NK-92 treated with Interleukin-12 subunit alpha and Interleukin-12 subunit beta, amount 100 ng/mL, for 24 hours (cell line): ENCODE measurements around the gene ADARB2.

ENCODE experiments used
- DNase-seq: peaks from one replicate; lab custom pipeline; 2025; lab: John Stamatoyannopoulos, UW

ADARB2 gene

GRCh38 chr10:1612908-1613307, 124.4 kb downstream of the ADARB2 start:
- DNase-seq: no peak

DNA sequence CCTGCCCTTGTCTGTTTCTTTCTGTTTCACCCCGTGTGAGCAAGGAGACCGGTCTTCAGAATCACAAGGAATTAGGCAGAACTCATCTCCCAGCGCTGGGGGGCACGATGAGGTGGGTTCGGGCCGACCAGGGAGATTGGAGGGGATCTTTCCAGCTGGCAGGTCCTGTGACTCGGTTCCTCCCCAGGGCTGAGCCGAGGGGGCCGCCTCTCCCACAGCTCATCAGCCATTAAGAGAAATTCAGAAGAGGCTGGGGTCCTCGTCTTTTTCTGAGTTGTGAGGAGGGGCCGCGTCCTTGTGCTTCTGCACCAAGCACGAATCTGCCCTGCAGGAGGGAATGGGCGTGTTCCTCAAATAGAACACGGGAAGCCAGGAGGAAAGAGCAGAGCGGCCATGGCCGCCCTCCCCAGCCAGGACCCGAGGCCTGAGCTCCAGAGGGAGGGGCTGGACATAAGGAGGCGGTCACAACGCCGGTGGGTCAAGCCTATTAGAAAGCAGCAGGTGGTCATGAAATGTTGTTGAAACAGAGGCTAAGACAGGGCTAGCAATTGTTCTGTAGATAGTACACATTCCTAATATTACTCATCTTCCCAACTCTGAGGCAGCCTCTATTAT, 125.3 kb downstream of the ADARB2 start:
- no peak for DNase-seq

- DNase-seq: no peak
These were observed 126.1 kb downstream of the ADARB2 start for GRCh38 chr10:1610986-1611770.

- no peak for DNase-seq
These were observed 127.7 kb downstream of the ADARB2 start for GRCh38 chr10:1609648-1609970.

- DNase-seq: no peak
These were observed 128.3 kb downstream of the ADARB2 start for GRCh38 chr10:1608851-1609647.

DNA sequence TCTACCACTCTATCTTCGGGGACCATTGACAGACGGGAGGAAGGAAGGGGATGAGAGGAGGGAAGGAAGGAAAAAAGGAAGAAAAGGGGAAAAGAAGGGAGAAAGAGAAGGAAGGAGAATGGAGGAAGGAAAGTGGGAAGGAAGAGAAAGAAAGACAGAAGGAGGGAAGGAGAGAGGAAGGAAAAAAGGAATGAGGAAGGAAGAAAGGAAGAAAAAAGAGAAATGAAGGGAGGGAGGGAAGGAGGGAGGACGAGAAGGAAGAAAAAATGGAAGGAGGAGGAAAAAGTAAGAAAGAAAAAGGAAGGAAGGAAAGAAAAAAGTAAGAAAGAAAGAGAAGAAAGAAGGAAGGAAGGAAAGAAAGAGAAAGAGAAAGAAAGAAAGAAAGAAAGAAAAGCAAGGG, 128.9 kb downstream of the ADARB2 start:
- no peak for DNase-seq

GRCh38 chr10:1607466-1607865, 129.9 kb downstream of the ADARB2 start:
- DNase-seq: no peak

GRCh38 chr10:1605999-1606940, 131.1 kb downstream of the ADARB2 start:
- no peak for DNase-seq

DNA sequence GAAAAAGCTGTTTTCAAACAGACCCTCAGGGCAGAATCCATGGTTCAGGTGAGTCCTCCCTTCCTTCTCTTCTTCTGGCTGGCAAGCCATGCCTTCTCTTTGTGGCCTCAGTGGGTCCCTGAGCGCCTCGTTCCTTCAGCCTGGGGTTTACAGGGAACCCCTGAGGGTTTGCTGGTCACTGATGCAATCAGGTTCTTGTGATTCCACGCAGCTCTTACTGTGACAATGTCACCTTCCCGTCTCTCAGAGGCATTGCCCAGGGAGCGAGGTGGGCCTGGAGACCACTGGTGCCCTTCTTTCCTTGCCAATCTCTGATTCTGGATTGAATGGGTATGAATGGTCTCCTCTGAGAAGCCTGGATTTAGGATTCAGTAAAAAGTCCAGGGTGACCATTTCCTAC, 132.2 kb downstream of the ADARB2 start:
- no peak for DNase-seq

GRCh38 chr10:1604246-1604645, 133.1 kb downstream of the ADARB2 start:
- no peak for DNase-seq

DNA sequence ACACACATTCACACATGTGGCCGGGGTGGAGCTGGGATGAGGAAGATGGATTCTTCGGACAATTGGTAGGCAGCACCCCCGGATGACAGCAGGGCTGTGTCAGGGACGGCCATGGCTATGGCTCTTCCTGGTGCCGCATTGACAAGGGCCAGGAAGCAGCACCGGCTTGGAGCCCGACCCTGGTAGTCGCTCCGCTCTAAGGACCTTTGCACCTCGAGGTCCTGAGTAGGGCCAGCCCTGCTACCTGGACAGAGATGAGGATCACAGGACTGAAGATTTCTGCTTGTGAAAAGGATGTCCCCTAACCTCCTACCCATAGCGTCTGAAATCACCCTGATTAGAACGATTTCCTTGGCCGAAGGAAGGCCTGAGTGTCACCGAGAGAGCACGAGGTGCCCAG, 134.1 kb downstream of the ADARB2 start:
- no peak for DNase-seq

- DNase-seq: no peak
These were observed 135.3 kb downstream of the ADARB2 start for GRCh38 chr10:1602037-1602484.

GRCh38 chr10:1601406-1601805, 135.9 kb downstream of the ADARB2 start:
- no peak for DNase-seq

GRCh38 chr10:1600861-1601260, 136.5 kb downstream of the ADARB2 start:
- DNase-seq: no peak

- DNase-seq: no peak
These were observed 138.8 kb downstream of the ADARB2 start for GRCh38 chr10:1598393-1599153.

GRCh38 chr10:1597370-1598146, 139.8 kb downstream of the ADARB2 start:
- no peak for DNase-seq

DNA sequence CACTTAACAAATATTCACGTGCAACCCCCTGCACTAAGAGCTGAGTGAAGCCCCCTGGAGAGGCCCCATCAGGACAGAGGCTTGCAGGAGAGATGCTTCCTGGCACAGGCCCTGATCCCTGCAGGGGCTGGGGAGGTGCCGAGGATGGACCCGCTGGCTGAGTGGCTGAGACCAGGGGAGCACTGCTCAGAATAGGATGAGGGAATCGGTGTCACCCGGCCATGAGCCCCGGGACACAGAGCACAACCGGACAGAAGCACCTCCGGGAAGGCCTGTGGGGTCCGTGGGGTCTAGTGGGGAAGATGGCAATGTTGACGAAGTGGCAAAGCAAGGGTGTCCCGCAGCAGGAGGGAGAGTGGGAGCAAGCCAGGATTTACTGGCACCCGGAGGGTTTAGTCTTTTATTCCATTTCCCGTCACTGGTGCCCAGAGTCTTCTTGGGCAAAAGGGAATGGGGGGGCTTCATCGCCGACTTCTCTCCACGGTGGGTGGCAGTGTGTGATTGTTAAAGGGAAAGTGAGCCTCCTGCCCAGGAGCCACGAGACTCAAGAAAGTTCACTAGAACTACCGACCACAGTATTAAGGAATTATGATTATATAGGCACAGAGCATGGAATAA, 140.7 kb downstream of the ADARB2 start:
- DNase-seq: no peak

- DNase-seq: no peak
These were observed 141.6 kb downstream of the ADARB2 start for GRCh38 chr10:1595726-1596125.

DNA sequence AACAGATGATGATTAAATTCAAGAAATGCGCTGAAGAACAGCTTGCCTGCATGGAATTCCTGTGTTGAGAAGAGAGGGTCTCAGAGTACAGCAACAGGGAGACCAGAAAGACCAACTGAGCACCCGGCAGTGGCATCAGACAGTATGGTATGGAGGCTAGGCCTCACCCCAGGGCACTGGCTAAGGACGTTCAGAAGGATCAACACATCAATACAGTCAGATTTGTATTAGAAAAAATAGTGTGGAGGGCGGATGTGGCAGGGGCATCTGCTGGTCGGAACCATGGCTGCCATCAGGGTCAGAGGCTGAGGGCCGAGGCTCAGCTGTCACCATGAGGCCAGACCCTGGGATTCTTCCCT, 142.1 kb downstream of the ADARB2 start:
- DNase-seq: no peak
